ENCODE measurements around the gene DYNLL1. TPM values are rescaled to one million over a fixed set of nuclear protein-coding genes. Genes with fewer than 3 reads are reported as not detected.

DYNLL1 gene
- total RNA-seq, 1 experiment from 2014 or later, result 618 TPM

GRCh38 chr12:120483621-120484020 is 12.3 kb upstream of the DYNLL1 start:
- Histone ChIP-seq H3K9me3 (ENCODE audit: control insufficient read depth, low read depth, low read length) (no peaks in the 10 kb centered on the region), H3K27me3 (ENCODE audit: insufficient read depth, low read length) (no peaks in the 10 kb centered on the region), H3K9ac (ENCODE audit: extremely low read depth, insufficient read length, low read length) (no peak overlapping the region), H3K14ac (ENCODE audit: insufficient read depth, low read length) (no peak overlapping the region), H4K20me1 (ENCODE audit: control insufficient read depth, insufficient read depth, insufficient read length) (no peaks in the 10 kb centered on the region), H3K79me1 (ENCODE audit: insufficient read depth, low read depth, low read length, poor library complexity, severe bottlenecking) (no peaks in the 10 kb centered on the region), H2BK12ac (ENCODE audit: insufficient read length, low read depth, low read length) (no peak overlapping the region), H3K56ac (ENCODE audit: insufficient read length, low read depth, low read length) (no peak overlapping the region), H2AK5ac (ENCODE audit: insufficient read length, low read length) (no peak overlapping the region), H4K5ac (ENCODE audit: insufficient read length, low read depth, low read length) (no peak overlapping the region), H2BK15ac (ENCODE audit: low read depth, low read length) (no peak overlapping the region), H2AFZ (ENCODE audit: low read length) (no peak overlapping the region), H2BK5ac (ENCODE audit: insufficient read length, low read length) (no peak overlapping the region), H3K23ac (ENCODE audit: insufficient read length, low read depth, low read length) (no peak overlapping the region), H3K4ac (ENCODE audit: low read depth, low read length) (no peak overlapping the region), H3K23me2 (ENCODE audit: insufficient read length, low read depth, low read length, poor library complexity, severe bottlenecking) (no peaks in the 10 kb centered on the region), H3K18ac (ENCODE audit: insufficient read length, low read depth, low read length) (no peak overlapping the region), H2BK20ac (ENCODE audit: low read depth, low read length, poor library complexity, severe bottlenecking) (no peak overlapping the region), H3K79me2 (ENCODE audit: insufficient read depth, low read length) (no peaks in the 10 kb centered on the region), H3K4me1 (ENCODE audit: insufficient read depth, low read length) (no peaks in the 10 kb centered on the region; the same call in 1 of the 2 replicates), H3K4me2 (ENCODE audit: insufficient read depth, insufficient read length, low read length) (no peak overlapping the region), H3K27ac (ENCODE audit: insufficient read length, low read depth, low read length) (no peak overlapping the region), H2BK120ac (ENCODE audit: low read depth, low read length, poor library complexity, severe bottlenecking) (no peak overlapping the region), H4K8ac (replicated peaks; ENCODE audit: insufficient read length, low read depth, low read length) (no peak overlapping the region), H3T11ph (ENCODE audit: low read length) (no peak overlapping the region), H4K91ac (ENCODE audit: insufficient read length, low read depth, low read length) (no peak overlapping the region)
- no peak overlapping the region for H3K4me3 Mint-ChIP-seq
- H3K4me1 Mint-ChIP-seq, result peaks cover 6 to 7% of the 10 kb centered on the region in 2 experiments
- H3K27me3 Mint-ChIP-seq (ENCODE audit: low read depth), result no peaks in the 10 kb centered on the region
- H3K9me3 Mint-ChIP-seq, result no peaks in the 10 kb centered on the region
- no peak for TF ChIP-seq CTCF (conservative IDR thresholded peaks at IDR 0.05)
- H3K27ac Mint-ChIP-seq, result no peak overlapping the region; a peak in 2 of 7 replicates
- WGBS (ENCODE audit: extremely low coverage, insufficient read length, low lambda C conversion rate), result no CpG with 5 or more reads among the region's 1 CpG
- no peaks in the 10 kb centered on the region; a peak in 2 of 7 replicates for H3K36me3 Mint-ChIP-seq (ENCODE audit: insufficient read depth in 1 of 3, low read depth in 3 of 3)
- no peak for DNase-seq
